HCT116 (cell line): ENCODE data around the gene SLC25A20.

Source experiments
- CTCF ChIP-seq, 3 experiments: fragments of 200-600 bp in 1 of 3; sonication (generic) in 1 of 3; IDR thresholded peaks in 2 of 3; conservative IDR thresholded peaks in 1 of 3; 2 replicates each; pipeline ENCODE4 v1.5.1; 2012 to 2017; ENCODE audit warnings: low read depth in 2 of 3, low read length in 2 of 3, antibody characterized with exemption in 1 of 3, borderline replicate concordance in 1 of 3, control low read depth in 1 of 3, mild to moderate bottlenecking in 1 of 3, mixed read lengths in 1 of 3, mixed run types in 1 of 3, moderate library complexity in 1 of 3; ENCODE audit not compliant: insufficient read depth in 1 of 3
- EZH2 ChIP-seq: fragments of 200-600 bp; sonication (generic); IDR thresholded peaks from 2 replicates; pipeline ENCODE4 v1.6.1; 2017; ENCODE audit warnings: antibody characterized with exemption, mixed run types
- FOSL1 ChIP-seq: IDR thresholded peaks from 2 replicates; pipeline ENCODE4 v1.6.1; 2012; ENCODE audit warnings: low read depth
- JUND ChIP-seq: IDR thresholded peaks from 2 replicates; pipeline ENCODE4 v1.6.1; 2012
- POLR2A ChIP-seq: IDR thresholded peaks from 2 replicates; pipeline ENCODE4 v1.7.0; 2011; ENCODE audit warnings: borderline replicate concordance; ENCODE audit not compliant: insufficient read depth, insufficient read length; ENCODE audit errors: extremely low read depth
- POLR2AphosphoS5 ChIP-seq: IDR thresholded peaks from 2 replicates; pipeline ENCODE4 v1.6.1; 2011; ENCODE audit warnings: mild to moderate bottlenecking, low read depth, low read length, moderate library complexity
- SIN3A ChIP-seq: IDR thresholded peaks from 2 replicates; pipeline ENCODE4 v1.6.1; 2012; ENCODE audit warnings: low read depth
- ZNF274 ChIP-seq: fragments of 200-500 bp; sonication (Bioruptor generic); IDR thresholded peaks from 2 replicates; pipeline ENCODE4 v1.6.1; 2014; ENCODE audit warnings: mild to moderate bottlenecking, low read depth, low read length, inconsistent platforms

GRCh38 chr3:48894516-48894915 is 4.2 kb downstream of the SLC25A20 start:
- TF ChIP-seq CTCF (IDR thresholded peaks at IDR 0.05 in 2 of 3, conservative IDR thresholded peaks at IDR 0.05 in 1 of 3; ENCODE audit: borderline replicate concordance in 1 of 3, insufficient read depth in 1 of 3, low read depth in 2 of 3, low read length in 2 of 3) (no peak), SIN3A (no peak), POLR2AphosphoS5 (no peak), FOSL1 (no peak), JUND (no peak), ZNF274 (no peak), POLR2A (no peak), EZH2 (no peak)
